ENCODE results near the gene NOB1.

GRCh38 chr16:69779724-69780123, 25.0 kb upstream of the NOB1 start:
- TF ChIP-seq EZH2 (IDR thresholded peaks at IDR 0.05; ENCODE audit: insufficient read depth, poor library complexity, severe bottlenecking) (no peak), EZH2phosphoT487 (IDR thresholded peaks at IDR 0.05; ENCODE audit: insufficient read depth, low read depth) (no peak)

All from GM23248 (cell line).